Hepatocyte (in vitro differentiated cells): ENCODE measurements around the gene SUPV3L1.

Experiments used
- CTCF ChIP-seq: fragments of 200-600 bp; sonication (generic); IDR thresholded peaks from 2 replicates; pipeline ENCODE4 v1.5.1; 2016; ENCODE audit warnings: antibody characterized with exemption, mild to moderate bottlenecking; ENCODE audit not compliant: poor library complexity
- EZH2 ChIP-seq: fragments of 200-600 bp; sonication (generic); IDR thresholded peaks from 2 replicates; pipeline ENCODE4 v1.6.1; 2016; ENCODE audit warnings: antibody characterized with exemption, mild to moderate bottlenecking, borderline replicate concordance

- TF ChIP-seq CTCF = no peak
- no peak for TF ChIP-seq EZH2
These were observed 40.5 kb downstream of the SUPV3L1 start for GRCh38 chr10:69220507-69220906.
